ENCODE measurements around the gene PSORS1C2. TPM values are rescaled to one million over a fixed set of nuclear protein-coding genes. Genes with fewer than 3 reads are reported as not detected.

Gene PSORS1C2
- polyA plus RNA-seq, 1 of the 3 experiments (the other 2 are of a cell fraction), result not detected

- H3K9me2 ChIP-seq, result no peaks in the 10 kb centered on the region
- peaks cover 2 to 8% of the 10 kb centered on the region in 2 experiments; a peak in 2 of 4 replicates for H3K4me1 ChIP-seq (ENCODE audit: control insufficient read depth in 1 of 2, insufficient read depth in 2 of 2, low read depth in 1 of 2, low read length in 1 of 2)
- no peak overlapping the region for H3K9ac ChIP-seq
- 0 out of 2 replicates have a peak, but pooled peaks cover 3% of the 10 kb centered on the region for H4K20me1 ChIP-seq (ENCODE audit: insufficient read depth)
- no peaks in the 10 kb centered on the region for H3K9me3 ChIP-seq
- H3K36me3 ChIP-seq (replicated peaks in 1 of 2; ENCODE audit: control insufficient read depth in 1 of 2, insufficient read depth in 2 of 2, low read length in 1 of 2), result no peaks in the 10 kb centered on the region
- no peak for DNase-seq
- POLR2A ChIA-PET, result no interaction called here
- H3K4me3 ChIP-seq (ENCODE audit: low read depth in 2 of 2, low read length in 1 of 2), result no peak overlapping the region
- no peak overlapping the region for H3K4me2 ChIP-seq
- no peak for TF ChIP-seq POLR2AphosphoS5 (IDR thresholded peaks at IDR 0.05; ENCODE audit: low read depth, low read length)
- no peak for TF ChIP-seq CTCF (IDR thresholded peaks at IDR 0.05)
- no peak for TF ChIP-seq RXRA (IDR thresholded peaks at IDR 0.05; ENCODE audit: borderline replicate concordance, low read depth)
- no peak for TF ChIP-seq FOXM1 (IDR thresholded peaks at IDR 0.05; ENCODE audit: low read depth)
- no peak for TF ChIP-seq TCF12 (IDR thresholded peaks at IDR 0.05)
- no peak for TF ChIP-seq RAD21 (IDR thresholded peaks at IDR 0.05; ENCODE audit: low read length)
- TF ChIP-seq FOXJ3 (CRISPR knock-in tag; IDR thresholded peaks at IDR 0.05), result no peak
- no peak for TF ChIP-seq SIN3A (IDR thresholded peaks at IDR 0.05; ENCODE audit: borderline replicate concordance, low read depth, low read length)
- no peak for TF ChIP-seq SMC3 (IDR thresholded peaks at IDR 0.05; ENCODE audit: low read depth, low read length)
- TF ChIP-seq IRF3 (IDR thresholded peaks at IDR 0.05; ENCODE audit: low read depth, low read length), result no peak
- TF ChIP-seq USF2 (IDR thresholded peaks at IDR 0.05; ENCODE audit: borderline replicate concordance, low read depth, low read length), result no peak
- TF ChIP-seq EZH2phosphoT487 (IDR thresholded peaks at IDR 0.05; ENCODE audit: borderline replicate concordance, low read depth), result no peak
- no peak for TF ChIP-seq MEF2A (IDR thresholded peaks at IDR 0.05; ENCODE audit: borderline replicate concordance, low read depth)
- no peak for TF ChIP-seq ELF1 (IDR thresholded peaks at IDR 0.05)
- TF ChIP-seq TEAD4 (IDR thresholded peaks at IDR 0.05; ENCODE audit: borderline replicate concordance, insufficient read depth), result no peak
- no peaks in the 10 kb centered on the region for H3K27me3 ChIP-seq (ENCODE audit: insufficient read depth)
- CTCF ChIA-PET, result interaction anchor here (2.4 kb wide), 1 partner anchor 16 kb away, joined by 7 read pairs; no protein-coding TSS in a partner anchor
- no peak overlapping the region for H3K27ac ChIP-seq (ENCODE audit: low read depth in 2 of 2, low read length in 1 of 2)
- H3K79me2 ChIP-seq (ENCODE audit: insufficient read depth), result peaks cover 18% of the 10 kb centered on the region
- no peak overlapping the region for H2AFZ ChIP-seq (ENCODE audit: low read depth)
- H3F3A ChIP-seq (replicated peaks; ENCODE audit: insufficient read depth), result peaks cover 3% of the 10 kb centered on the region
- WGBS (ENCODE audit: low lambda C conversion rate), result 76% methylated on average over 7 of the region's 12 CpGs
Measured at GRCh38 chr6:31121131-31121790, 17.6 kb downstream of the PSORS1C2 start.
